Mammary microvascular endothelial cell (primary cell): Measurements from ENCODE around the gene ALDH8A1. TPM values are rescaled to one million over a fixed set of nuclear protein-coding genes. Genes with fewer than 3 reads are reported as not detected.

Source experiments
- total RNA-seq: library from RNA; depleted of rRNA; stranded (reverse); fragments of >200 nt; gene quantifications from 2 replicates; pipeline ENCODE4 v1.2.3, GENCODE V29; 2015

ALDH8A1 gene, protein sequence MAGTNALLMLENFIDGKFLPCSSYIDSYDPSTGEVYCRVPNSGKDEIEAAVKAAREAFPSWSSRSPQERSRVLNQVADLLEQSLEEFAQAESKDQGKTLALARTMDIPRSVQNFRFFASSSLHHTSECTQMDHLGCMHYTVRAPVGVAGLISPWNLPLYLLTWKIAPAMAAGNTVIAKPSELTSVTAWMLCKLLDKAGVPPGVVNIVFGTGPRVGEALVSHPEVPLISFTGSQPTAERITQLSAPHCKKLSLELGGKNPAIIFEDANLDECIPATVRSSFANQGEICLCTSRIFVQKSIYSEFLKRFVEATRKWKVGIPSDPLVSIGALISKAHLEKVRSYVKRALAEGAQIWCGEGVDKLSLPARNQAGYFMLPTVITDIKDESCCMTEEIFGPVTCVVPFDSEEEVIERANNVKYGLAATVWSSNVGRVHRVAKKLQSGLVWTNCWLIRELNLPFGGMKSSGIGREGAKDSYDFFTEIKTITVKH
- 0.40 TPM in 1 of 2 replicates, not detected in the other for total RNA-seq

DNA sequence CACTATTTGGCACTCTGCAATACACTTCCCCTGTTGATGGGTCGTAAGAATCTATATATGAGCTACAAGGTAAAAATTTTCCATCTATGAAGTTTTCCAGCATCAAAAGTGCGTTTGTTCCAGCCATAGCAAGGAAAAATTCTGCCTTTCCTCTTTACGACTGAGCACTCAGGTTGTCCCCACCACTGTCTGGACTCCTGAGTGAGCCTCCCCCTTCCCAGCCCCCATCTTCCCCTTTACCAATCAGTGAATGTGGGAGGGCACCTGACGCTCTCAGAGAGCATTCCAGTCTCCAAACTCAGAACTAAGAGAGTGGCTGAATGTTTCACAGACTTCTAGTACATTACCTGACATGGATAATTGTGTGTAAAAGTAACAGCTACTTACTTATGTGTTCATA, at the start of gene ALDH8A1:
Gene ALDH8A1, minus strand, starts transcription at position 175 of the 400 bp plus-strand sequence. Its CDS starts 48 bp downstream, at position 127.

Other genes starting within 250 kb of the ALDH8A1 start
- gene HBS1L, start 104.7 kb upstream of the ALDH8A1 start, total RNA-seq: 68.2 and 83.5 TPM in 2 replicates
- not detected in 2 replicates for gene MYB, start 231.2 kb upstream of the ALDH8A1 start, total RNA-seq